Mesothelial cell of epicardium (in vitro differentiated cells): ENCODE results near the gene CSNK2A2. TPM values are rescaled to one million over a fixed set of nuclear protein-coding genes. Genes with fewer than 3 reads are reported as not detected.

ENCODE experiments used
- DNase-seq, 2 experiments: peaks; one replicate each; pipeline ENCODE4 v3.0.0; 2021; ENCODE audit warnings: low spot score in 2 of 2; ENCODE audit not compliant: unreplicated experiment in 2 of 2
- H3K27ac Mint-ChIP-seq: 2 replicates; pipeline ENCODE4 v1.8.0; 2021; ENCODE audit warnings: mixed read lengths
- H3K27me3 Mint-ChIP-seq: 2 replicates; pipeline ENCODE4 v1.8.0; 2021; ENCODE audit warnings: low read depth, mixed read lengths
- H3K36me3 Mint-ChIP-seq: 2 replicates; pipeline ENCODE4 v1.8.0; 2021; ENCODE audit warnings: mixed read lengths
- H3K4me1 Mint-ChIP-seq: 2 replicates; pipeline ENCODE4 v1.8.0; 2021; ENCODE audit warnings: mixed read lengths
- H3K4me3 Mint-ChIP-seq: 2 replicates; pipeline ENCODE4 v1.8.0; 2021; ENCODE audit warnings: mild to moderate bottlenecking, moderate library complexity, mixed read lengths
- H3K9me3 Mint-ChIP-seq: 2 replicates; pipeline ENCODE4 v1.8.0; 2021; ENCODE audit warnings: mixed read lengths
- total RNA-seq: library from RNA; stranded (reverse); gene quantifications from 3 replicates; pipeline ENCODE4 v1.2.1, GENCODE V29; 2021
- TF ChIP-seq, protein P1 (sequence below): fragments of 200-600 bp; sonication (generic); IDR thresholded peaks from one replicate; pipeline ENCODE4 v1.5.0; 2021; ENCODE audit warnings: antibody characterized with exemption; ENCODE audit not compliant: unreplicated experiment

Gene CSNK2A2
- total RNA-seq, 1 donor from 2014 or later = 76.8 TPM

DNA sequence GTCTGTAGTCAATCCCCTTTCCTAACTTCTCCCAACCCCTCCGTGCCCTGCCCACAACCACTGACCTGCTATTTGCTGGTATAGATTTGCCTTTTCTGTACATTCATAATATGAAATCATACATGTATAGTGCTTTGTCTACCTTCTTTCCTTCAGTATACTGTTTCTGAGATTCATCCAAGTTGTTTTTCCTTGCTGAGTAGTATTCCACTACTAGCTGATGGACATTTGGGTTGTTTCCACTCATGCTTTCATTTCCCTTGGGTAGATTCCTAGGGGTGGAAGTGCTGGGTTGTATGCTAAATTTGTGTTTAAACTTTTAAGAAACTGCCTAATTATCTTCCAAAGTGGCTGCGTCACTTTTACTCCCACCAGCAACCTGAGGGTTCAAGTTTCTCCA lies 27.7 kb downstream of the CSNK2A2 start:
- Mint-ChIP-seq H3K4me3 (no peak overlapping the region), H3K27ac (no peak overlapping the region), H3K27me3 (no peaks in the 10 kb centered on the region), H3K4me1 (no peaks in the 10 kb centered on the region), H3K9me3 (peaks cover 5% of the 10 kb centered on the region), H3K36me3 (peaks cover 39% of the 10 kb centered on the region)
- DNase-seq = no peak
- TF ChIP-seq, protein P1, sequence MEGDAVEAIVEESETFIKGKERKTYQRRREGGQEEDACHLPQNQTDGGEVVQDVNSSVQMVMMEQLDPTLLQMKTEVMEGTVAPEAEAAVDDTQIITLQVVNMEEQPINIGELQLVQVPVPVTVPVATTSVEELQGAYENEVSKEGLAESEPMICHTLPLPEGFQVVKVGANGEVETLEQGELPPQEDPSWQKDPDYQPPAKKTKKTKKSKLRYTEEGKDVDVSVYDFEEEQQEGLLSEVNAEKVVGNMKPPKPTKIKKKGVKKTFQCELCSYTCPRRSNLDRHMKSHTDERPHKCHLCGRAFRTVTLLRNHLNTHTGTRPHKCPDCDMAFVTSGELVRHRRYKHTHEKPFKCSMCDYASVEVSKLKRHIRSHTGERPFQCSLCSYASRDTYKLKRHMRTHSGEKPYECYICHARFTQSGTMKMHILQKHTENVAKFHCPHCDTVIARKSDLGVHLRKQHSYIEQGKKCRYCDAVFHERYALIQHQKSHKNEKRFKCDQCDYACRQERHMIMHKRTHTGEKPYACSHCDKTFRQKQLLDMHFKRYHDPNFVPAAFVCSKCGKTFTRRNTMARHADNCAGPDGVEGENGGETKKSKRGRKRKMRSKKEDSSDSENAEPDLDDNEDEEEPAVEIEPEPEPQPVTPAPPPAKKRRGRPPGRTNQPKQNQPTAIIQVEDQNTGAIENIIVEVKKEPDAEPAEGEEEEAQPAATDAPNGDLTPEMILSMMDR = no peak

DNA sequence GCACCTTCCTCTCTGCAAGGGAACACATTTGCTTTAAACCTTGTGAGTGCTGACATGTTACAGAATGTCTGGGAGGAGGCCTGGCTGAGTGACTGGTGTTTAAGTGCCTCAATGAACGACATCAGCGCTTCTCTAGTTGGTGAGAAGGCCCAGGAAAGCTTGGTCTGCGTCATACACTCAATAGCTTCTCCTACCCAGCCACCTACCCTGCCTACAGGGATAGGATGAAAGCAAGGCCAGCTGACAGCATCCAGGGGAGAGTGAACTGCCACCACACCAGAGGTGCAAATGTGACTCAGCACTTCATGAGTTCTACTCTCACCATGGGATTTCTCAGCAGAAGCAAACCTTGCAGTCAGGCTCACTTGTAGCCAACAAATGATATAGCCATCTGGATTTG lies 37.1 kb downstream of the CSNK2A2 start:
- Mint-ChIP-seq H3K27me3 (no peaks in the 10 kb centered on the region), H3K4me1 (no peaks in the 10 kb centered on the region), H3K27ac (no peak overlapping the region), H3K4me3 (no peak overlapping the region), H3K36me3 (peaks cover 30% of the 10 kb centered on the region), H3K9me3 (no peaks in the 10 kb centered on the region)
- no peak for DNase-seq
- TF ChIP-seq, protein P1 = no peak

DNA sequence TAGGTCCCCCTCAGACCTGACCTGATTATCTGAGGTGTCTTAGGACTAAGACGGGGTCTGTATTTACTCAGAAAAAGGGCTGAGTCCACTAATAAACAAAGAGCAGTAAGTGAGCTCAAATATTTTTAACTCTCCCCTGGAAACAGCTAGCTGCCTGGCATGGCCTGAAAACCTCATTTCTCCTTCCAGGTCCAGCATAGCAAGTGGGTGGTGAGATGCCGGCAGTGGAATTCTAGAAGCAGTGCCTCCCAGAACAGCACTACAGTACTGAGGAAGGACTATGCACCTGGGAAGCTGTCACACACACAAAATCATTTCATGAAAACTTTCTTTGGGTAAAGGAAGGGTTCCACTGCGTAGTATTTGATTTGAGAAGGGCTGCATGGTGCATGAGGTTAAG lies 39.2 kb downstream of the CSNK2A2 start:
- DNase-seq = no peak
- H3K9me3 Mint-ChIP-seq = no peaks in the 10 kb centered on the region
- no peaks in the 10 kb centered on the region for H3K4me1 Mint-ChIP-seq
- no peak overlapping the region for H3K27ac Mint-ChIP-seq
- H3K27me3 Mint-ChIP-seq = no peaks in the 10 kb centered on the region
- peaks cover 19% of the 10 kb centered on the region for H3K36me3 Mint-ChIP-seq
- TF ChIP-seq, protein P1 = no peak
- no peak overlapping the region for H3K4me3 Mint-ChIP-seq

DNA sequence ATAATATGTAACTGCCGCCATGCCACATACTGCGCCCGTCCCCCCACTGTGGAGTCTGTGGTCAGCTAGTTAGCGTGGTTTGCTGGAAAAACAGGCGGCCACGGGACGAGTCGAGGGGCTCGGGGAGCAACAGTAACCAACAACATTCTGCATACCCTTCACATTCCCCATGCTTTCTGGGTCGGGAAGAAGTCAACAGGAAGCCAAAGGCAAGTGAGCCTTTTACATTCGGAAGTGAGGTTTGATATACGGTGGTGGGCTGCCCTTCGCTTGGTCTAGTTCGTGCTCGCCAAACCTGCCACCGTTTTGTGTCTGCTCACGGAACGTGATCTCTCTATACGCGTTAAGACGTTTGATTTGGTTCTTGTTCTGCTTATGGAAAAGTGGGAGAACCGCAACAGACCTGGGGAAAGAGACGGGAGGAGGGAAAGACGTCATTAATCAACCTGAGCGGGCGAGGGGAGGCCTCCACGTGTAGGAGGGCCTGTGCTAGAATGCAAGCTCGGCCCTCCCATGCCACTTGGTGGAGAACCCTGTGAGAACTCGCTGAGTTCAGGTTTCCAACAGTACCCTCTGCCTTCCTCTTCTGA lies 39.9 kb downstream of the CSNK2A2 start:
- no peaks in the 10 kb centered on the region for H3K27me3 Mint-ChIP-seq
- peaks cover 14% of the 10 kb centered on the region for H3K36me3 Mint-ChIP-seq
- TF ChIP-seq, protein P1 = no peak
- H3K4me1 Mint-ChIP-seq = no peaks in the 10 kb centered on the region
- DNase-seq = no peak
- no peak overlapping the region for H3K4me3 Mint-ChIP-seq
- no peaks in the 10 kb centered on the region for H3K9me3 Mint-ChIP-seq
- no peak overlapping the region for H3K27ac Mint-ChIP-seq

DNA sequence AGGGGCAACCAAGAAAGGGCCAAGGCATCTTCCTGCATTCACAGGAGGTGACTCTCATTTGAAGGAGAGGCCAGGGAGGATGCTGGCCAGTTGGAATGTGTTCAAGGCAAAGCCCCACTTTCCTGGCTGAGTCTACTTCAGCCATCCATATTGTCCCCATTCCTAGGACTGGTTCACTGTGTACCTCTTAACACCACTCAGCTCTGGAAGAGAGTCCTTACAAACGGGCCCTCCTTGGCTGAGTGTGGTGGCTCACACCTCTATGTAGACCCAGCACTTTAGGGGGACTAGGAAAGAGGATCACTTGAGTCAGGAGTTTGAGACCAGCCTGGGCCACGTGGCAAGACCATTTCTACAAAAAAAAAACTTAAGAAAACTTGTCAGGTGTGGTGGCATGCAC lies 40.7 kb downstream of the CSNK2A2 start:
- Mint-ChIP-seq H3K4me1 (no peaks in the 10 kb centered on the region), H3K27me3 (no peaks in the 10 kb centered on the region), H3K36me3 (peaks cover 9% of the 10 kb centered on the region), H3K4me3 (no peak overlapping the region), H3K27ac (no peak overlapping the region), H3K9me3 (no peaks in the 10 kb centered on the region)
- no peak for DNase-seq
- TF ChIP-seq, protein P1 = no peak

DNA sequence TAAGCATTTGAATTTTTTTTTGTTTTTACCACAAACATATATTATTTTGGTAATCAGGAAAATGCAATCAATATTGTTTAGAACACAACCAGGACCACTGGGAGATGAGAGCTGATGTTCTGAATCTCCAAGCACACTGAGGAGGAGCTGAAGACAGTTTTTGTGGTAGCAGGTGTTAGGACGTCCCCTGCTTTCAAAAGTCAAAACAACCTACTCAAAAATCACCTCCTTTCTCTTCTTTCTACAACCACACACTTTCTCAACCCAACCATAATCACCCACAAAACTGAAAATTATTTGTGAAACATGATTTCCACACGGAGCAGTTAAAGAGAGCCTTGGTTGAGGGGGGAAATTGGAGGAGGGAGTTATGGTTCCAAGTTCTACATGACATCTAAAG lies 42.1 kb downstream of the CSNK2A2 start:
- H3K27ac Mint-ChIP-seq = no peak overlapping the region
- DNase-seq = no peak
- TF ChIP-seq, protein P1 = no peak
- no peaks in the 10 kb centered on the region for H3K27me3 Mint-ChIP-seq
- peaks cover 4% of the 10 kb centered on the region for H3K36me3 Mint-ChIP-seq
- no peaks in the 10 kb centered on the region for H3K4me1 Mint-ChIP-seq
- no peak overlapping the region for H3K4me3 Mint-ChIP-seq
- H3K9me3 Mint-ChIP-seq = no peaks in the 10 kb centered on the region
